ENCODE results near the gene UGT1A1.

Gene UGT1A1

DNA sequence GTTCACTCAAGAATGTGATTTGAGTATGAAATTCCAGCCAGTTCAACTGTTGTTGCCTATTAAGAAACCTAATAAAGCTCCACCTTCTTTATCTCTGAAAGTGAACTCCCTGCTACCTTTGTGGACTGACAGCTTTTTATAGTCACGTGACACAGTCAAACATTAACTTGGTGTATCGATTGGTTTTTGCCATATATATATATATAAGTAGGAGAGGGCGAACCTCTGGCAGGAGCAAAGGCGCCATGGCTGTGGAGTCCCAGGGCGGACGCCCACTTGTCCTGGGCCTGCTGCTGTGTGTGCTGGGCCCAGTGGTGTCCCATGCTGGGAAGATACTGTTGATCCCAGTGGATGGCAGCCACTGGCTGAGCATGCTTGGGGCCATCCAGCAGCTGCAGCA lies at the start of gene UGT1A1:
TSS of gene UGT1A1 (plus strand) at position 228 of the 400 bp plus-strand sequence. CDS start at position 246, 18 bp downstream.
- TF ChIP-seq, protein P1, sequence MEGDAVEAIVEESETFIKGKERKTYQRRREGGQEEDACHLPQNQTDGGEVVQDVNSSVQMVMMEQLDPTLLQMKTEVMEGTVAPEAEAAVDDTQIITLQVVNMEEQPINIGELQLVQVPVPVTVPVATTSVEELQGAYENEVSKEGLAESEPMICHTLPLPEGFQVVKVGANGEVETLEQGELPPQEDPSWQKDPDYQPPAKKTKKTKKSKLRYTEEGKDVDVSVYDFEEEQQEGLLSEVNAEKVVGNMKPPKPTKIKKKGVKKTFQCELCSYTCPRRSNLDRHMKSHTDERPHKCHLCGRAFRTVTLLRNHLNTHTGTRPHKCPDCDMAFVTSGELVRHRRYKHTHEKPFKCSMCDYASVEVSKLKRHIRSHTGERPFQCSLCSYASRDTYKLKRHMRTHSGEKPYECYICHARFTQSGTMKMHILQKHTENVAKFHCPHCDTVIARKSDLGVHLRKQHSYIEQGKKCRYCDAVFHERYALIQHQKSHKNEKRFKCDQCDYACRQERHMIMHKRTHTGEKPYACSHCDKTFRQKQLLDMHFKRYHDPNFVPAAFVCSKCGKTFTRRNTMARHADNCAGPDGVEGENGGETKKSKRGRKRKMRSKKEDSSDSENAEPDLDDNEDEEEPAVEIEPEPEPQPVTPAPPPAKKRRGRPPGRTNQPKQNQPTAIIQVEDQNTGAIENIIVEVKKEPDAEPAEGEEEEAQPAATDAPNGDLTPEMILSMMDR (conservative IDR thresholded peaks at IDR 0.05; ENCODE audit: low read depth, low read length) = no peak
- H3K4me3 ChIP-seq (ENCODE audit: low read depth, low read length) = no peak within 1 kb of the TSS
- no peak for DNase-seq (ENCODE audit: low read depth)

DNA sequence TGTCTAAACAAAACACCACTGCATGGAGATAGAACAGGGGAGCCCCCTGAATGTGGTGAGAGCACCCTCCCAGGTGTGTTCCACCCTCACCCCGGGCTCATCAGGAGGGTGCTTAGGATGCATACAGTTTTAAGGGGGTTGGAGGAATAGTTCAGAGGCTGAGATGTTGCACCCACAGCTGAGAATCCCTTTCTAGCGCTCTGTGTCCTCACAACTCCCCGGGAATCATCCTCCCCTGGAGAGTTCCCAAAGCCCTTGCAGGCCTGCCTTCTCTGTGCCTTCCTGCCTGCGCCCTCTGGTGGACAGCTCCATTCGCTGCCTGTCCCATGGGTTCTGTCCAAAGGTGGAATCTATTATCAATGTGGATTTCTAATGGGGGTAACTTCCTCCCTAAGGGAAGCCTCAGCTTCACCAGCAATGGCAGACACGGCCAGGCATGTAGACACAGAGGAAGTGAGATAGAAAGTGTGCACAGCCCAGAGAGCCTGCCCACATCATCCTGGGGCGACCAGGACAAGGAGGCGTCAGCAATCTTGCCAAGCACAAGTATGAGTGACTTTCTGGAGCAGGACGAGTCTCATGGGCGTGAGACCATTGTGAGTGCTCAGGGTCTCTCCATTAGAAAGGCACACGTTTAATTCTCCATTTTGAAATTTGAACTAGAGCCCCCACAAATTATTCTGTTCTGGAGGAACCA lies 48.6 kb upstream of the UGT1A1 start:
- TF ChIP-seq, protein P1 (conservative IDR thresholded peaks at IDR 0.05; ENCODE audit: low read depth, low read length) = peak; percentile 98
- DNase-seq (ENCODE audit: low read depth) = peak; percentile 85
- no peak overlapping the region for H3K4me3 ChIP-seq (ENCODE audit: low read depth, low read length)

- H3K4me3 ChIP-seq (ENCODE audit: low read depth, low read length) = no peak within 1 kb of the TSS
- TF ChIP-seq, protein P1 (conservative IDR thresholded peaks at IDR 0.05; ENCODE audit: low read depth, low read length) = no peak
- DNase-seq (ENCODE audit: low read depth) = no peak
Observed at GRCh38 chr2:233712611-233713261, 47.3 kb upstream of the UGT1A1 start, which contains the start of gene UGT1A5. UGT1A5 (plus strand) TSS chr2:233712907; CDS start chr2:233712992, 85 bp downstream.

GRCh38 chr2:233713262-233713615 lies 46.8 kb upstream of the UGT1A1 start:
- H3K4me3 ChIP-seq (ENCODE audit: low read depth, low read length) = no peak overlapping the region
- TF ChIP-seq, protein P1 (conservative IDR thresholded peaks at IDR 0.05; ENCODE audit: low read depth, low read length) = no peak
- DNase-seq (ENCODE audit: low read depth) = no peak

DNA sequence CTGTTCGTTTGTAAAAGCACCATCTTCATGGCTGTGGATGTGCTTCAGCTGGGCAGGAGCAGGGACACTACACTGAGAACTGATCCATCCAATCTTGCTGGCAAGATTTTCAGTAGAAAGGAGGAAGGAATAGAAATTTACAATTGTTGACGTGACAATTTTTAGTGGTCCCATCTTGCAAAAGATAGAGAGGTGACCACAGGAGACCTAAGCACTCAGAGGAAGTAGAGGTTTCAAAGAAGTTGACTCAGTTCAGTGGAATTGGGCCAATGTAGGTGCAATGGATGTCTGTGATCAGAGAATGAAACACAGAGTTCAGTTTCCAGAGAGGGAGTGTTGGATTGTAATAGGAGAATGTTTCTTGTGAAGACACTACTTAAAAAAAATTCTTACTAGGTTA lies 45.9 kb upstream of the UGT1A1 start:
- TF ChIP-seq, protein P1 (conservative IDR thresholded peaks at IDR 0.05; ENCODE audit: low read depth, low read length) = no peak
- no peak overlapping the region for H3K4me3 ChIP-seq (ENCODE audit: low read depth, low read length)
- DNase-seq (ENCODE audit: low read depth) = peak; percentile 26

- TF ChIP-seq, protein P1 (conservative IDR thresholded peaks at IDR 0.05; ENCODE audit: low read depth, low read length) = no peak
- DNase-seq (ENCODE audit: low read depth) = no peak
- no peak within 1 kb of the TSS for H3K4me3 ChIP-seq (ENCODE audit: low read depth, low read length)
Observed at GRCh38 chr2:233718552-233718951, 41.5 kb upstream of the UGT1A1 start, which contains the start of gene UGT1A4. UGT1A4 (plus strand) TSS chr2:233718736; CDS start chr2:233718821, 85 bp downstream.
